Measurements from ENCODE around the gene SMARCAD1. TPM values are rescaled to one million over a fixed set of nuclear protein-coding genes. Genes with fewer than 3 reads are reported as not detected.
"Not testable (repeated sequence)": the region's sequence is repeated elsewhere in the genome, so short reads cannot be mapped to it uniquely, and the experiment has no call there.

The SMARCAD1 gene
- total and polyA plus RNA-seq, 4 donors = 3.6 to 18.8 (median 8.7) TPM

DNA sequence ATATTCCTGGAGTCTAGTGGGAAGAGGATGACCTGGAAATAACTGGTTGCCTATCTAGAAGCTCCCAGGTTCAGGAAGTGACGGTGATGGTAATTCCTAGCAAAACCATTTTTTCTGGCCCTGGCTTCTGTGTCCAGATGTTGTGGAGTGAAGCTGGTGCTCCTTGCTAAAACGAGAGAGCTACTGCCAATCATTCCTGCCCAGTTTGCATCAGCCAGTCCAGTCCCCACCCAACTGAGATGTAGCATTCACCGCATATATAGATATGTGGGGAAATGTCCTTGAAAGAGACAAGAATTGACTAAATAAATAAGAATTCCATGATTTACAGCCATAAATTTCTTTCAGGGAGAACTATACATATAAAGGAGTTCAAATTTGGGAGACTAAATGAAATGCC, 128.6 kb downstream of the SMARCAD1 start:
- no peak overlapping the region for H3K4me3 ChIP-seq (ENCODE audit: low read depth in 1 of 3, low read length in 3 of 3)
- TF ChIP-seq RXRA (IDR thresholded peaks at IDR 0.05) (no peak), YY1 (IDR thresholded peaks at IDR 0.05) (no peak), JUND (IDR thresholded peaks at IDR 0.05) (no peak), ATF3 (IDR thresholded peaks at IDR 0.05) (no peak), HNF4A (conservative IDR thresholded peaks at IDR 0.05) (no peak), FOXA2 (IDR thresholded peaks at IDR 0.05) (no peak)
- TF ChIP-seq, protein P1, sequence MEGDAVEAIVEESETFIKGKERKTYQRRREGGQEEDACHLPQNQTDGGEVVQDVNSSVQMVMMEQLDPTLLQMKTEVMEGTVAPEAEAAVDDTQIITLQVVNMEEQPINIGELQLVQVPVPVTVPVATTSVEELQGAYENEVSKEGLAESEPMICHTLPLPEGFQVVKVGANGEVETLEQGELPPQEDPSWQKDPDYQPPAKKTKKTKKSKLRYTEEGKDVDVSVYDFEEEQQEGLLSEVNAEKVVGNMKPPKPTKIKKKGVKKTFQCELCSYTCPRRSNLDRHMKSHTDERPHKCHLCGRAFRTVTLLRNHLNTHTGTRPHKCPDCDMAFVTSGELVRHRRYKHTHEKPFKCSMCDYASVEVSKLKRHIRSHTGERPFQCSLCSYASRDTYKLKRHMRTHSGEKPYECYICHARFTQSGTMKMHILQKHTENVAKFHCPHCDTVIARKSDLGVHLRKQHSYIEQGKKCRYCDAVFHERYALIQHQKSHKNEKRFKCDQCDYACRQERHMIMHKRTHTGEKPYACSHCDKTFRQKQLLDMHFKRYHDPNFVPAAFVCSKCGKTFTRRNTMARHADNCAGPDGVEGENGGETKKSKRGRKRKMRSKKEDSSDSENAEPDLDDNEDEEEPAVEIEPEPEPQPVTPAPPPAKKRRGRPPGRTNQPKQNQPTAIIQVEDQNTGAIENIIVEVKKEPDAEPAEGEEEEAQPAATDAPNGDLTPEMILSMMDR (IDR thresholded peaks at IDR 0.05; ENCODE audit: low read depth, low read length, missing input control) = no peak
- no peak overlapping the region for H3K9ac ChIP-seq (ENCODE audit: low read depth in 1 of 2, low read length in 2 of 2)
- H3K27ac ChIP-seq (ENCODE audit: low read depth in 1 of 2, low read length in 2 of 2) = no peak overlapping the region
- H3K27me3 ChIP-seq (ENCODE audit: control insufficient read depth in 4 of 4, insufficient read depth in 4 of 4, low read length in 3 of 4) = no peaks in the 10 kb centered on the region
- WGBS = 83% methylated on average over 3 of the region's 3 CpGs
- H3K36me3 ChIP-seq (ENCODE audit: control insufficient read depth in 4 of 4, insufficient read depth in 3 of 4, low read depth in 1 of 4, low read length in 3 of 4) = no peaks in the 10 kb centered on the region
- no peaks in the 10 kb centered on the region for H3K4me1 ChIP-seq (ENCODE audit: control insufficient read depth in 4 of 4, insufficient read depth in 4 of 4, low read length in 3 of 4)
- no peak for DNase-seq (ENCODE audit: low spot score)
- H3K9me3 ChIP-seq (ENCODE audit: control insufficient read depth in 4 of 4, low read length in 3 of 4) = no peaks in the 10 kb centered on the region

GRCh38 chr4:94336791-94337190, 129.1 kb downstream of the SMARCAD1 start:
- DNase-seq (ENCODE audit: low spot score); H3K27me3 ChIP-seq (ENCODE audit: control insufficient read depth in 4 of 4, insufficient read depth in 4 of 4, low read length in 3 of 4); H3K4me3 ChIP-seq (ENCODE audit: low read depth in 1 of 3, low read length in 3 of 3); H3K9me3 ChIP-seq (ENCODE audit: control insufficient read depth in 4 of 4, low read length in 3 of 4); H3K36me3 ChIP-seq (ENCODE audit: control insufficient read depth in 4 of 4, insufficient read depth in 3 of 4, low read depth in 1 of 4, low read length in 3 of 4); H3K9ac ChIP-seq (ENCODE audit: low read depth in 1 of 2, low read length in 2 of 2); H3K4me1 ChIP-seq (ENCODE audit: control insufficient read depth in 4 of 4, insufficient read depth in 4 of 4, low read length in 3 of 4); H3K27ac ChIP-seq (ENCODE audit: low read depth in 1 of 2, low read length in 2 of 2): not testable (repeated sequence)
- 90% methylated on average over 5 of the region's 5 CpGs for WGBS

DNA sequence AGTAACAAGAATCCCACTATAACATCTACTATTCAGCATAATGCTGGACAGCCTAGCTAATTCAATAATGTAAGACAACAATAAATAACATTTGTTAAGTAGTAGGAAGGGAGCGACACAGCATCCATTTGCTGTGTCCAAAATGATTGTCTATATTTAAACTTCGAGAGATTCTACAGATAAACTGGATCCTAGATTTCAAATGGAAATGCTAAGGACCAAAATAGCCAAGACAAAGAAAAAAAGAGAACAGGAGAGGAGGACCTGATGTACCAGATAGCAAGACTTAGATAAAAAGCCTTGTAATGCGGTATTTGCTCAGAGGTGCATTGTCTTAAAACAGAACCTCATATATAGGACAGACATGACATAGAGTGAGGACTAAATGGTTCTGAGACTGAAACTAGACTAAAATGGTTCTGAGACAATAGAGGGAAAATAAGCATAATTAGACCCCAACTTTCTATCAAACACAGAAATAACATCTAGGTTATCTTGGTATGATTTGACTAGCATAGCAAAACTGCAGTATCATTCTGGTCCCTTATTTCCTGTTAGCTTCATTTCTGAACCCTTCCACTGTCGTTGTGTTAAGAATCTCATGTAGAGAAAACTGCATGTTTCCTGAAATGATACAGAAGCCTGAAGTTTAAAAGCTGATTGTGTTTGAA, 131.2 kb downstream of the SMARCAD1 start:
- TF ChIP-seq FOXA1 (IDR thresholded peaks at IDR 0.05) (no peak), JUND (IDR thresholded peaks at IDR 0.05) (no peak), RAD21 (IDR thresholded peaks at IDR 0.05) (no peak), RXRA (IDR thresholded peaks at IDR 0.05) (no peak), EGR1 (IDR thresholded peaks at IDR 0.05; ENCODE audit: low read depth in 2 of 2) (no peak), ATF3 (IDR thresholded peaks at IDR 0.05) (no peak), GABPA (IDR thresholded peaks at IDR 0.05 in 1 of 2, conservative IDR thresholded peaks at IDR 0.05 in 1 of 2) (no peak), TAF1 (conservative IDR thresholded peaks at IDR 0.05) (no peak), FOXA2 (IDR thresholded peaks at IDR 0.05) (no peak)
- TF ChIP-seq, protein P2, sequence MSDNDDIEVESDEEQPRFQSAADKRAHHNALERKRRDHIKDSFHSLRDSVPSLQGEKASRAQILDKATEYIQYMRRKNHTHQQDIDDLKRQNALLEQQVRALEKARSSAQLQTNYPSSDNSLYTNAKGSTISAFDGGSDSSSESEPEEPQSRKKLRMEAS (IDR thresholded peaks at IDR 0.05) = no peak
- TF ChIP-seq, protein P3, sequence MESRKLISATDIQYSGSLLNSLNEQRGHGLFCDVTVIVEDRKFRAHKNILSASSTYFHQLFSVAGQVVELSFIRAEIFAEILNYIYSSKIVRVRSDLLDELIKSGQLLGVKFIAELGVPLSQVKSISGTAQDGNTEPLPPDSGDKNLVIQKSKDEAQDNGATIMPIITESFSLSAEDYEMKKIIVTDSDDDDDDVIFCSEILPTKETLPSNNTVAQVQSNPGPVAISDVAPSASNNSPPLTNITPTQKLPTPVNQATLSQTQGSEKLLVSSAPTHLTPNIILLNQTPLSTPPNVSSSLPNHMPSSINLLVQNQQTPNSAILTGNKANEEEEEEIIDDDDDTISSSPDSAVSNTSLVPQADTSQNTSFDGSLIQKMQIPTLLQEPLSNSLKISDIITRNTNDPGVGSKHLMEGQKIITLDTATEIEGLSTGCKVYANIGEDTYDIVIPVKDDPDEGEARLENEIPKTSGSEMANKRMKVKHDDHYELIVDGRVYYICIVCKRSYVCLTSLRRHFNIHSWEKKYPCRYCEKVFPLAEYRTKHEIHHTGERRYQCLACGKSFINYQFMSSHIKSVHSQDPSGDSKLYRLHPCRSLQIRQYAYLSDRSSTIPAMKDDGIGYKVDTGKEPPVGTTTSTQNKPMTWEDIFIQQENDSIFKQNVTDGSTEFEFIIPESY (IDR thresholded peaks at IDR 0.05) = no peak
- TF ChIP-seq, protein P4, sequence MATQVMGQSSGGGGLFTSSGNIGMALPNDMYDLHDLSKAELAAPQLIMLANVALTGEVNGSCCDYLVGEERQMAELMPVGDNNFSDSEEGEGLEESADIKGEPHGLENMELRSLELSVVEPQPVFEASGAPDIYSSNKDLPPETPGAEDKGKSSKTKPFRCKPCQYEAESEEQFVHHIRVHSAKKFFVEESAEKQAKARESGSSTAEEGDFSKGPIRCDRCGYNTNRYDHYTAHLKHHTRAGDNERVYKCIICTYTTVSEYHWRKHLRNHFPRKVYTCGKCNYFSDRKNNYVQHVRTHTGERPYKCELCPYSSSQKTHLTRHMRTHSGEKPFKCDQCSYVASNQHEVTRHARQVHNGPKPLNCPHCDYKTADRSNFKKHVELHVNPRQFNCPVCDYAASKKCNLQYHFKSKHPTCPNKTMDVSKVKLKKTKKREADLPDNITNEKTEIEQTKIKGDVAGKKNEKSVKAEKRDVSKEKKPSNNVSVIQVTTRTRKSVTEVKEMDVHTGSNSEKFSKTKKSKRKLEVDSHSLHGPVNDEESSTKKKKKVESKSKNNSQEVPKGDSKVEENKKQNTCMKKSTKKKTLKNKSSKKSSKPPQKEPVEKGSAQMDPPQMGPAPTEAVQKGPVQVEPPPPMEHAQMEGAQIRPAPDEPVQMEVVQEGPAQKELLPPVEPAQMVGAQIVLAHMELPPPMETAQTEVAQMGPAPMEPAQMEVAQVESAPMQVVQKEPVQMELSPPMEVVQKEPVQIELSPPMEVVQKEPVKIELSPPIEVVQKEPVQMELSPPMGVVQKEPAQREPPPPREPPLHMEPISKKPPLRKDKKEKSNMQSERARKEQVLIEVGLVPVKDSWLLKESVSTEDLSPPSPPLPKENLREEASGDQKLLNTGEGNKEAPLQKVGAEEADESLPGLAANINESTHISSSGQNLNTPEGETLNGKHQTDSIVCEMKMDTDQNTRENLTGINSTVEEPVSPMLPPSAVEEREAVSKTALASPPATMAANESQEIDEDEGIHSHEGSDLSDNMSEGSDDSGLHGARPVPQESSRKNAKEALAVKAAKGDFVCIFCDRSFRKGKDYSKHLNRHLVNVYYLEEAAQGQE (IDR thresholded peaks at IDR 0.05) = no peak
- TF ChIP-seq, protein P1 (IDR thresholded peaks at IDR 0.05; ENCODE audit: low read depth, low read length, missing input control) = no peak
- Histone ChIP-seq H3K4me3 (ENCODE audit: low read depth in 1 of 3, low read length in 3 of 3) (no peak overlapping the region), H3K27ac (ENCODE audit: low read depth in 1 of 2, low read length in 2 of 2) (no peak overlapping the region), H3K27me3 (ENCODE audit: control insufficient read depth in 4 of 4, insufficient read depth in 4 of 4, low read length in 3 of 4) (no peaks in the 10 kb centered on the region), H3K9me3 (ENCODE audit: control insufficient read depth in 4 of 4, low read length in 3 of 4) (no peaks in the 10 kb centered on the region), H3K9ac (ENCODE audit: low read depth in 1 of 2, low read length in 2 of 2) (no peak overlapping the region), H3K36me3 (ENCODE audit: control insufficient read depth in 4 of 4, insufficient read depth in 3 of 4, low read depth in 1 of 4, low read length in 3 of 4) (no peaks in the 10 kb centered on the region), H3K4me1 (ENCODE audit: control insufficient read depth in 4 of 4, insufficient read depth in 4 of 4, low read length in 3 of 4) (no peaks in the 10 kb centered on the region)
- WGBS = 75% methylated on average over 4 of the region's 4 CpGs
- DNase-seq (ENCODE audit: low spot score) = no peak

All from liver (tissue), 9 donors.